ENCODE measurements around the gene C19orf12.
A peak's percentile ranks its signal among the peaks of the same experiment; 100 is the strongest.
"Not testable (repeated sequence)": the region's sequence is repeated elsewhere in the genome, so short reads cannot be mapped to it uniquely, and the experiment has no call there.

C19orf12 gene

GRCh38 chr19:29677001-29677817 lies 37.9 kb downstream of the C19orf12 start:
- no peak for DNase-seq (ENCODE audit: low read depth, low spot score)

- DNase-seq (ENCODE audit: low read depth, low spot score), result no peak
These were observed 38.5 kb downstream of the C19orf12 start for GRCh38 chr19:29676586-29676985.

GRCh38 chr19:29675650-29676186 lies 39.3 kb downstream of the C19orf12 start:
- DNase-seq (ENCODE audit: low read depth, low spot score), result no peak

- DNase-seq (ENCODE audit: low read depth, low spot score), result no peak
These were observed 39.9 kb downstream of the C19orf12 start for GRCh38 chr19:29675120-29675649.

- DNase-seq (ENCODE audit: low read depth, low spot score), result no peak
These were observed 40.5 kb downstream of the C19orf12 start for GRCh38 chr19:29674374-29675119.

- DNase-seq (ENCODE audit: low read depth, low spot score), result no peak
These were observed 41.4 kb downstream of the C19orf12 start for GRCh38 chr19:29673451-29674371.

GRCh38 chr19:29672933-29673336 lies 42.1 kb downstream of the C19orf12 start:
- DNase-seq (ENCODE audit: low read depth, low spot score), result no peak

- no peak for DNase-seq (ENCODE audit: low read depth, low spot score)
These were observed 42.6 kb downstream of the C19orf12 start for GRCh38 chr19:29672319-29672932.

GRCh38 chr19:29671393-29672160 lies 43.5 kb downstream of the C19orf12 start:
- no peak for DNase-seq (ENCODE audit: low read depth, low spot score)

GRCh38 chr19:29671026-29671392 lies 44.1 kb downstream of the C19orf12 start:
- not testable (repeated sequence) for DNase-seq (ENCODE audit: low read depth, low spot score)

GRCh38 chr19:29670255-29670654 lies 44.8 kb downstream of the C19orf12 start:
- no peak for DNase-seq (ENCODE audit: low read depth, low spot score)

- DNase-seq (ENCODE audit: low read depth, low spot score), result no peak
These were observed 46.1 kb downstream of the C19orf12 start for GRCh38 chr19:29668746-29669609.

GRCh38 chr19:29667901-29668341 lies 47.1 kb downstream of the C19orf12 start:
- no peak for DNase-seq (ENCODE audit: low read depth, low spot score)

GRCh38 chr19:29667387-29667783 lies 47.7 kb downstream of the C19orf12 start:
- DNase-seq (ENCODE audit: low read depth, low spot score), result no peak

GRCh38 chr19:29666578-29667386 lies 48.3 kb downstream of the C19orf12 start:
- no peak for DNase-seq (ENCODE audit: low read depth, low spot score)

- peak; percentile 68 for DNase-seq (ENCODE audit: low read depth, low spot score)
These were observed 49.1 kb downstream of the C19orf12 start for GRCh38 chr19:29665826-29666577.

GRCh38 chr19:29665215-29665825 lies 49.7 kb downstream of the C19orf12 start, which contains the start of gene PLEKHF1:
PLEKHF1 (plus strand) TSS chr19:29665461; CDS start chr19:29673840, 8,379 bp downstream.
- DNase-seq (ENCODE audit: low read depth, low spot score), result no peak
